Dermis microvascular lymphatic vessel endothelial cell (primary cell): ENCODE measurements around the gene BACH1. TPM values are rescaled to one million over a fixed set of nuclear protein-coding genes. Genes with fewer than 3 reads are reported as not detected.
"Not testable (repeated sequence)": the region's sequence is repeated elsewhere in the genome, so short reads cannot be mapped to it uniquely, and the experiment has no call there.

Source experiments
- DNase-seq, 2 donors: peaks; one replicate each; pipeline versions ENCODE4 v3.0.0 to v3.0.0-alpha.2; 2010; ENCODE audit warnings: low read depth in 2 of 2
- total RNA-seq: library from RNA; depleted of rRNA; stranded (reverse); fragments of >200 nt; gene quantifications from 2 replicates; pipeline ENCODE4 v1.2.1, GENCODE V29; 2014

Gene BACH1
- total RNA-seq: 25.7 and 38.1 TPM in 2 replicates

- peak; percentile 81 to 94 for DNase-seq
These were observed at the start of gene BACH1 for GRCh38 chr21:29298348-29299045. Gene BACH1, plus strand, starts transcription at chr21:29298922. Its CDS starts 22,359 bp downstream, at chr21:29321281.

- DNase-seq: not testable (repeated sequence)
These were observed 49.4 kb upstream of the BACH1 start for GRCh38 chr21:29249289-29249688.

DNA sequence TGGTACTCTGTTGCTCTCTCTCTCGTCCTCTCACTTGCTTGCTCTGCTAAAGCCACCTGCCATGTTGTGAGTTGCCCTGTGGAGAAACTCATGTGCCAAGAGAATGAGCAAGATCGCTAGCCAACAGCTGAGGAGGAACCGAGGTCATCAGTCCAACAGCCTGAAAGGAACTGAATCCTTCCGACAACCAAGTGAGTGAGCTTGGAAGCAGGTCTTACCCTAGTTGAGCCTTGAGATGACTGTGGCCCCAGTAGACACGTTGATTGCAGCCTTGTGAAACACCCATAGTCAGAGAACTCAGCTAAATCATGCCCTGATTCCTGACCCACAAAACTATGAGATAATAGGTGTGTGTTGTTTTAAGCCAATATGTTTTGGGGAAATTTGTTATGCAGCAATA lies 48.1 kb upstream of the BACH1 start:
- no peak for DNase-seq

GRCh38 chr21:29253861-29254260 lies 44.9 kb upstream of the BACH1 start:
- not testable (repeated sequence) for DNase-seq

- no peak for DNase-seq
These were observed 44.2 kb upstream of the BACH1 start for GRCh38 chr21:29254550-29254949.

- DNase-seq: peak; percentile 76 to 82
These were observed 42.4 kb upstream of the BACH1 start for GRCh38 chr21:29256126-29256910.

- no peak for DNase-seq
These were observed 41.0 kb upstream of the BACH1 start for GRCh38 chr21:29257701-29258100.

GRCh38 chr21:29258626-29259338 lies 39.9 kb upstream of the BACH1 start:
- peak; percentile 48 to 62 for DNase-seq

- DNase-seq: no peak
These were observed 38.3 kb upstream of the BACH1 start for GRCh38 chr21:29260461-29260860.

DNA sequence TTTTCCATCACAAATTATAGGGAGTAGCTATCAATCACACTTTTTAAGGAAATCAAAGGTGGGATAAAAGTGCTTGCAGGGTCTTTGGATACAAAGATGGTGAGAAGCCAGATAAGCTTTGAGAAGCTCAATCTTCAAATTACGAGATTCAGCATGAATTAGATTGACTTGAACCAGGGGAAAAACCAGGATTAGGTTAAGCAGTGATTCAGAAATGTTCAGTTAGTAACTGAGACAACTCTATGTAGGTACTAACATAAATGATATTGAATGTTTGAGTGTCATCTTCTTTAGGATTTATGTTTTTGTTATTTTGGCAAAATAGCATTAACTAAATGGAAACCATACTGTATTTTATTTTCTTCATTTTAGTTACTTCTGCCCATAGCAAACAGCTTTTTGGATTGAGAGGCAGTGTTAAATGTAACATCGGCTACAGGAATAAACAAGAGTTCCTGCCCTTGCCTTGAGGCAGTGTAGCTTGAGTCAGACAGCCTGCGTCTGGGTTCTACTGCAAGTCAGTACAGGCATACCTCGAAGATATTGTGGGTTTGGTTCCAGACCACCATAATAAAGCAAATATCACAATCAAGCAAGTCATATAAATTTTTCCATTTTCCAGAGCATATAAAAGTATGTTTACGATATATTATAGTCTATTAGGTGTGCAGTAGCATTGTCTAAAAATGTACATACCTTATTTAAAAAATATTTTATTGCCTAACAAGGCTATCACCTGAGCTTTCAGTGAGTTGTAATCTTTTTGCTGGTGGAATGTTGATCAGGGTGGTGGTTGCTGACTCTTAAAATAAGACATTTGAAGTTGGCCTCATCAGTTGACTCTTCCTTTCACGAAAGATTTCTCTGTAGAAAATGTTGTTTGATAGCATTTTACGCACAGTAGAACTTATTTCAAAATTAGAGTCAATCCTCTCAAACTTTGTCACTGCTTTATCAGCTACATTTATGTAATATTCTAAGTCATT lies 36.9 kb upstream of the BACH1 start:
- DNase-seq: no peak

GRCh38 chr21:29264721-29265120 lies 34.0 kb upstream of the BACH1 start:
- no peak for DNase-seq

DNA sequence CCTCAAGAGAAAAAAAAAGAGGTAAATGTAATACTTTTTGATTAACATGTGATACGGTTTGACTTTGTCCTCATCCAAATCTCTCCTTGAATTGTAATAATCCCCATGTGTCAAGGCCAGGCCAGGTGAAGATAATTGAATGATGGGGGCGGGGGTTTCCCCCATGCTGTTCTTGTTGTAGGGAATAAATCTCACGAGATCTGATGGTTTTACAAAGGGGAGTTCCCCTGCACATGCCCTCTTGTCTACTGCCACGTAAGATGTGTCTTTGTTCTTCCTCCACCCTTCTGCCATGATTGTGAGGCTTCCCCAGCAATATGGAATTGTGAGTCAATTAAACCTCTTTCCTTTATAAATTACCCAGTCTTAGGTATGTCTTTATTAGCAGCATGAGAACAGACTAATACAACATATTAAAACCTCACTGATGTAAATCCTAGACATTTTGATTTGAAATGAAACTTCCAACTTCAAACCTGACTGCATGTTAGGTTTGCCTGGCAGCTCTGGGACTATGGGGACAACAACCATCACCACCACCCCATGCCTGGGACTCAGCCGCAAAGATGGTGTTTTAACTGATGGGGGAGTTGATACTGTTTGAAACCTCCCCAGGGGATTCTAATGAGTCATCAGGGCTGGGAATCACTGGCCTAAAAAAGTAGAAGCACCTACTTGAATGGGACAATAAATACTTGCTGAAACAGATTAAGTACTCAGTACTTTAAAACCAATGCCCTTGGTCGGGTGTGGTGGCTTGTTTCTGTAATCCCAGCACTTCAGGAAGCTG lies 32.8 kb upstream of the BACH1 start:
- DNase-seq: no peak

DNA sequence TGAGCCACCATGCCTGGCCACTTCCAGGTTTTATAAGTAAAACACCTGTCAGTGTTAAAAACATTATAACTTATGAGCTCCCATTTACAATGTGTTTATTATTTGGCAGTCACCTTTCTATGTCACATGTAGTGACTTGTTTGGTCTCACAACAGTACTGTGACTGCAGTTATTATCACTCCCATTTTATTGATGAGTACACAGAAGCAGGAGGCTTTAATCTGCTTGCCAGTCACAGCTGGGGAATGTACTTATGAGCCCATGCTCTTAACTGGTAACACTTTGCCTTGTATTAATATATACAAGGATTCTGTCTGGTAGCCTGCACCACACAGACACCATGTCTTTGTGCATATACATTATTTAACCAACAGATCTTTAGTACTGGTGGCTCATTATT lies 31.1 kb upstream of the BACH1 start:
- no peak for DNase-seq

- DNase-seq: no peak
These were observed 26.8 kb upstream of the BACH1 start for GRCh38 chr21:29271927-29272333.

GRCh38 chr21:29277442-29277841 lies 21.3 kb upstream of the BACH1 start:
- DNase-seq: no peak

DNA sequence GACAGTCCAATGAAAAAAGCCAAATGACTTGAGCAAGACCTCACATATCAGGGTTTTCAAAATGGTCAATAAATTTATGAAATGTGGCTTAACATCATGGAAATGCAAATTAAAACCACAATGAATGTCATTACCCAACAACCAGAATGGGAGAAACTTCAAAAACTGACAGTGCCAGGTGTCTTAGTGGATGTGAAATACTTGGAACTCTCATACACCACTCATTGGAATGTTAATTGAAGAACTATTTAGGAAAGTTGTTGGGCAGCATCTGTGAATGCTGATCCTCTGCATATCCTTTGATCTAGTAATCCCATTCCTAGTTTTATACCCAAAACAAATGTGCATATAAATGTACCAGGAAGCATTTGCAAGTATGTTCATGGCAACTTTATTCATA lies 19.2 kb upstream of the BACH1 start:
- no peak for DNase-seq

DNA sequence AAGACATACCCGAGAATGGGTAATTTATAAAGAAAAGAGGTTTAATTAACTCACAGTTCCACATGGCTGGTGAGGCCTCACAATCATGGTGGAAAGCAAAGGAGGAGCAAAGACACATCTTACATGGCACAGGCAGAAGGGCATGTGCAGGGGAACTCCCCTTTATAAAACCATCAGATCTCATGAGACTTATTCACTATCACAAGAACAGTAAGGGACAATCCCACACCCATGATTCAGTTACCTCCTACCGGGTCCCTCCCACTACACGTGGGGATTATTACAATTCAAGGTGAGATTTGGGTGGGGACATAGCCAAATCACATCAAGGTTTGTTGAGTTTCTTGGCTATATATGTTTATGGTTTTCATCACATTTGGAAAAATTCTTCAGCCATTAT lies 16.9 kb upstream of the BACH1 start:
- DNase-seq: not testable (repeated sequence)

DNA sequence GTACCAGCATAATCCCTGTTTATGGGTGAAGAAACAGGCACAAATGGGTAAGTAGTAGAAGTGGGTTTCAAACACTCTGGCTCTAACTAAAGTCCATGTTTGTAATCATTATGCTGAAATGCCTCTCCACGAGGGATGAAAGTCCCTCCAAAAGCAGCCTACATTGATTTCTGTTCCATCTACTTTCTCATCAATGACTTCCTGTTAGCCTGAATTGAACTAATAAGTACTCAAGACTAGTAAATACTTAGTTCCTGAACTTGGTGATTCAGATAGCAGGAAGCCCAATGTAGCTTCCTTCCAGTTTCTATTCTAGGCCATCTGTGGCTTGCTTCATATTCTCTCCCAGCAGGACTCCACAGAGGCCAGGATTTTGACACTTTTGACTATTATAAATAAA lies 11.3 kb upstream of the BACH1 start:
- peak; percentile 21 to 67 for DNase-seq

- no peak for DNase-seq
These were observed 10.5 kb upstream of the BACH1 start for GRCh38 chr21:29288239-29288638.

- DNase-seq: peak; percentile 58 to 74
These were observed 9.4 kb upstream of the BACH1 start for GRCh38 chr21:29289317-29289716.
